ENCODE measurements around the gene NMT2.
"Not testable (repeated sequence)": the region's sequence is repeated elsewhere in the genome, so short reads cannot be mapped to it uniquely, and the experiment has no call there.

- not testable (repeated sequence) for TF ChIP-seq CTCF, EZH2phosphoT487 (IDR thresholded peaks at IDR 0.05)
These were observed 38.9 kb upstream of the NMT2 start for GRCh38 chr10:15207410-15207809.
